Immature natural killer cell (primary cell): Measurements from ENCODE around the gene ZNF777. TPM values are rescaled to one million over a fixed set of nuclear protein-coding genes. Genes with fewer than 3 reads are reported as not detected.

Experiments used
- DNase-seq, 3 donors: peaks; one replicate each; pipeline ENCODE4 v3.0.0; 2022; ENCODE audit warnings: mixed read lengths in 1 of 3
- H3K27ac Mint-ChIP-seq, 6 donors: one replicate each; pipeline ENCODE4 v1.8.0; 2020; ENCODE audit warnings: mixed read lengths in 6 of 6, mild to moderate bottlenecking in 5 of 6, inconsistent platforms in 4 of 6, moderate library complexity in 3 of 6
- H3K27me3 Mint-ChIP-seq, 3 donors: one replicate each; pipeline ENCODE4 v1.8.0; 2020 to 2021; ENCODE audit warnings: low read depth in 3 of 3, mild to moderate bottlenecking in 3 of 3, mixed read lengths in 3 of 3, moderate library complexity in 3 of 3, inconsistent platforms in 1 of 3
- H3K36me3 Mint-ChIP-seq, 3 donors: one replicate each; pipeline ENCODE4 v1.8.0; 2020; ENCODE audit warnings: mixed read lengths in 3 of 3, inconsistent platforms in 2 of 3, mild to moderate bottlenecking in 2 of 3
- H3K4me1 Mint-ChIP-seq, 2 donors: one replicate each; pipeline ENCODE4 v1.8.0; 2020; ENCODE audit warnings: inconsistent platforms in 2 of 2, mild to moderate bottlenecking in 2 of 2, mixed read lengths in 2 of 2, moderate library complexity in 1 of 2
- H3K4me3 Mint-ChIP-seq, 5 donors: one replicate each; pipeline ENCODE4 v1.8.0; 2020; ENCODE audit warnings: mild to moderate bottlenecking in 5 of 5, mixed read lengths in 5 of 5, inconsistent platforms in 3 of 5, moderate library complexity in 3 of 5
- H3K9me3 Mint-ChIP-seq, 6 donors: one replicate each; pipeline ENCODE4 v1.8.0; 2020; ENCODE audit warnings: mild to moderate bottlenecking in 6 of 6, mixed read lengths in 6 of 6, inconsistent platforms in 4 of 6, moderate library complexity in 3 of 6
- polyA plus RNA-seq, 3 donors: library from polyadenylated mRNA; unstranded; fragments of 300-500 nt; fragmentation: Illumina TruSeq; gene quantifications; one replicate each; pipeline ENCODE4 v1.2.3, GENCODE V29; 2021

Gene ZNF777
- polyA plus RNA-seq = 1 to 10 TPM in 1 of 3 donors, under 1 TPM in 2; 0.05 to 2.2 (median 0.70) TPM

DNA sequence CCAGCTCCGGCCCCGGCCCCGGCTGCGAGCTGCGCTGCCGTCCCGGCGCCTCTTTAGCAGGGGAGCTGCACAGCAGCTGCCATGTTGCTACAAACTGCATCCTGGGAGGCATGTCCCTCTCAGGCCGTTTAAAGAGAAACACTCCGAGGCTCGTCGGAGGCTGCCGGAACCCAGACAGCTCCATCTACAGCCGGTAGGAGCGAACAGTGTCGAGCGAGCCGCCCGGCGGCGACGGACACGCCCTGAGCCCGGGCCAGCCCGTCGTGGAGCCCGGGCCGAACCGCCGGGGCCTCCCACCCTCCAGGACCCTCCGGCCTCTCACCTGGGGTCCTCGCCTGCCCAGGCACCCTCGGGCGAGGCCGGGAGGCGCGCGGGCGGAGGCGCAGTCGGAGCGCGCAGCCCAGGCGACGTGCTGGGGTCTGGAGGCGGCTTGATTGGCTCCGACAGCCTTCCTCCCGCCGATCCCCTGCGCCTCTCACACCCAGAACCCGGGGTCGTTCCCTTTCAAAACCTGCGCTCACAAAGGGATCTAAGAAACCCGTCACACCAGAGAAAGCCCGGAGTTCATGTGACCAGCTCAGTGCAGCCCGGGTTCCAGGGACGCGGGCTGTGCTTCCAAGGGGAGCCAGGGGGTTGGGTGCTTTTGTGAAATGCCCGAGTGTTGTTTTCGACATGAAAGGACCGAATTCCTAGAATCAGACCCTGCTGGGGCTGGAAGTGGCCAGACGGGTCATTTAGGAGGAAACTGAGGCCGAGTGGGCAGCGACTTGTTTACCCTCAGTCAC lies at the start of gene ZNF777:
TSS of gene ZNF777 (minus strand) at position 570 of the 785 bp plus-strand sequence. CDS start 5,040 bp downstream, outside the sequence.
- DNase-seq = peak; percentile 73 to 80 (median 75)
- peak within 1 kb of the TSS; percentile 77 to 89 (median 87) for H3K4me3 Mint-ChIP-seq
- H3K27ac Mint-ChIP-seq = peak within 1 kb of the TSS in 5 of 6 donors; percentile 51 to 86 (median 81)
- H3K4me1 Mint-ChIP-seq = peaks cover 25 to 37% of the 10 kb centered on the region in 2 donors
- H3K36me3 Mint-ChIP-seq = peaks cover 0 to 4% (median 0%) of the 10 kb centered on the region in 3 donors
- H3K27me3 Mint-ChIP-seq = peaks cover 0 to 2% (median 0%) of the 10 kb centered on the region in 3 donors
- no peaks in the 10 kb centered on the region for H3K9me3 Mint-ChIP-seq

DNA sequence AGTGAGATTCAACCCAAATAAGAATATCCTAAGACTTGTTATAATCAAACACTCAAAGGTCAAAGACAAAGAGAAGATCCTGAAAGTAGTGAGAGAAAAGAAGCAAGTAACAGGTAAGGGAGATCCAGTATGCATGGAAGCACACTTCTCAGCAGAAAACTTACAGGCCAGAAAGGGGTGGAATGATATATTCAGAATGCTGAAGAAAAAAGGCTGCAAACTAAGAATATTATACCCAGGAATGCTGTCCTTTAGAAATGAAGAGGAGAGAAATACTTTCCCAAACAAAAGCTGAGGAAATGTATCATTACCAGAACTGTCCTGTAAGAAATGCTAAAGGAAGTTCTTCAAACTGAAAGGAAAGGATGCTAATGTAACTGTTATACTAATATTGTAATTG lies 49.4 kb upstream of the ZNF777 start:
- Mint-ChIP-seq H3K27ac (no peak overlapping the region), H3K4me3 (no peak overlapping the region), H3K4me1 (no peaks in the 10 kb centered on the region), H3K36me3 (peaks cover 9 to 10% (median 10%) of the 10 kb centered on the region in 3 donors), H3K27me3 (peaks cover 4 to 10% (median 8%) of the 10 kb centered on the region in 3 donors), H3K9me3 (peaks cover 21 to 70% (median 43%) of the 10 kb centered on the region in 6 donors)
- no peak for DNase-seq

DNA sequence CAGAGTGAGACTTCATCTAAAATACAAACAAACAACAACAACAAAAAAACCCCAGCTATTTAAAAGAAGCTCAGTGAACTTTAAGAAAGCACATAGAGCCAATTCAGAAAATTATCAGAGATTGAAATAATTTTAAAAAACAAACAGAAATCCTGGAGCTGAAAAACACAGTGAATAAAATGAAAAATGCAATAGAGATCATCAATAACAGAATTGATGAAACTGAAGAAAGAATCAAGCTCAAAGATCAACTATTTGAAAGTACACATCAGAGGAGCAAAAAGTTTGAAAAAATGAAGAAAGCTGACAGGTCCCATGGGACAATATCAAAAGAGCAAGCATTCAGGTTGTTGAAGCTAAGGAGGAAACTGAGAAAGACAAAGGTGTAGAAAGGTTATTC lies 48.9 kb upstream of the ZNF777 start:
- no peak for DNase-seq
- H3K36me3 Mint-ChIP-seq = peaks cover 7 to 14% (median 12%) of the 10 kb centered on the region in 3 donors
- peak overlapping the region in 1 of 5 donors; percentile 4 for H3K4me3 Mint-ChIP-seq
- peaks cover 6 to 10% (median 8%) of the 10 kb centered on the region in 3 donors for H3K27me3 Mint-ChIP-seq
- H3K27ac Mint-ChIP-seq = no peak overlapping the region
- H3K9me3 Mint-ChIP-seq = peaks cover 24 to 71% (median 45%) of the 10 kb centered on the region in 6 donors
- H3K4me1 Mint-ChIP-seq = no peaks in the 10 kb centered on the region

DNA sequence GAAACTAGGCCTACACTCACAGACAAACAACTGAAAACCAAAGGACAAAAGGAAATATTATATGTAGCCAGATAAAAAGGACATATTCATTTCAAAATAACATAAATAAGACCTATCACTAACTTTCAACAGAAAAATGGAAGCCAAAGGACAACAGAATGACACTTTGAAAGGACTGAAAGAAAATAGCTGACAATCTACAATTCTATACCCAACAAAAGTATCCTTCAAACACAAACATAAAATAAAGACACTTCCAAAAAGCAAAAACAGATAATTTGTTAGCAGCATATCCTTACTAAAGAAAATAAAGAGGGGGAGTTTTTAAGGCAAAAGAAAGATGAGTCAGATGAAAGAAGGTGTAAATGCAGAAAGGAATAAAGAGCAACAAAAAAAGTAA lies 44.7 kb upstream of the ZNF777 start:
- DNase-seq = no peak
- no peak overlapping the region for H3K4me3 Mint-ChIP-seq
- H3K27me3 Mint-ChIP-seq = peaks cover 6 to 8% (median 6%) of the 10 kb centered on the region in 3 donors
- peaks cover 13 to 32% (median 22%) of the 10 kb centered on the region in 6 donors for H3K9me3 Mint-ChIP-seq
- peaks cover 4 to 14% (median 7%) of the 10 kb centered on the region in 3 donors for H3K36me3 Mint-ChIP-seq
- peaks cover 4 to 6% of the 10 kb centered on the region in 2 donors for H3K4me1 Mint-ChIP-seq
- no peak overlapping the region for H3K27ac Mint-ChIP-seq

DNA sequence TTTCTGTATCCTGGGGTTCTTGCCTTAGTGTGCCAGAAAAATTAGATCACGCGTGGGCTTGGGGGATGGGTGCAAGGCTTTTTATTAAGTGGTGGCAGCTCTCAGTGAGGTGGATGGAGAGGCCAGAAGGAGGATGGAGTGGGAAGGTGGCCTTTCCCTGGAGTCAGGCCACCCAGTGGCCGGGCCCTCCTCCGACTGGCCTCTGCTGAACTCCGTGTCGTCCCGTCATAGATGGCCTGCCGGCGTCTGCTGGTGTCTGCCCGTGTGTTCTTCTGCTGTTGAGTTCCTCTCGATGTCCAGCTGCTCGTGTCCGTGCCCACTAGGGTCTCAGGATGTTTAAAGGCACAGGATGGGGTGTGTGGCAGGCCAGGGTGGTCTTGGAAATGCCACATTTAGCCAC lies 40.8 kb upstream of the ZNF777 start:
- no peak for DNase-seq
- Mint-ChIP-seq H3K4me3 (no peak overlapping the region), H3K4me1 (peaks cover 20 to 27% of the 10 kb centered on the region in 2 donors), H3K27ac (no peak overlapping the region), H3K36me3 (peaks cover 3 to 9% (median 4%) of the 10 kb centered on the region in 3 donors), H3K27me3 (peaks cover 5 to 10% (median 5%) of the 10 kb centered on the region in 3 donors), H3K9me3 (peaks cover 0 to 15% (median 5%) of the 10 kb centered on the region in 6 donors)

DNA sequence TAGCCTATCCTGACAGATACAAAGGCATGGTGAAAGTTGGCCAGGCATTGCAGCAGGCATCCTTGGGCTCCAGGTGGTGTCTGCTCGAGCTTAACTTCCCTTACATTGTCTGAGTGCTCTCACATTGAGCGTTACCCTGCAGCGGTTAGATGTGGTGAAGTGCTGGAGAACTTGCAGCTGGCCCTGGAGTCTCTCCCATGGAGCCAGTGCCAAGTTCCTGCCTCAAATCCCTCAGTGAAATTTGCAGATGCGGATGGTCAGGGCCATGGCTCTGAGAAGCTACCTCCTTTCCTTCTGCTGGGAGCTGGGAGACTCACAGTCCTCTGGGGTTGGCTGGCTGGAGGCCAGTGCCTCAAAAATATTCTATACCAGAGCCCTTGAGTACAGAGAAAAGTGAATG lies 40.0 kb upstream of the ZNF777 start:
- H3K36me3 Mint-ChIP-seq = peaks cover 3 to 9% (median 4%) of the 10 kb centered on the region in 3 donors
- peak overlapping the region in 2 of 6 donors; percentile 17 to 31 for H3K27ac Mint-ChIP-seq
- H3K9me3 Mint-ChIP-seq = peaks cover 0 to 10% (median 4%) of the 10 kb centered on the region in 6 donors
- no peak overlapping the region for H3K4me3 Mint-ChIP-seq
- H3K4me1 Mint-ChIP-seq = peaks cover 28 to 35% of the 10 kb centered on the region in 2 donors
- peaks cover 5 to 10% (median 5%) of the 10 kb centered on the region in 3 donors for H3K27me3 Mint-ChIP-seq
- DNase-seq = no peak

DNA sequence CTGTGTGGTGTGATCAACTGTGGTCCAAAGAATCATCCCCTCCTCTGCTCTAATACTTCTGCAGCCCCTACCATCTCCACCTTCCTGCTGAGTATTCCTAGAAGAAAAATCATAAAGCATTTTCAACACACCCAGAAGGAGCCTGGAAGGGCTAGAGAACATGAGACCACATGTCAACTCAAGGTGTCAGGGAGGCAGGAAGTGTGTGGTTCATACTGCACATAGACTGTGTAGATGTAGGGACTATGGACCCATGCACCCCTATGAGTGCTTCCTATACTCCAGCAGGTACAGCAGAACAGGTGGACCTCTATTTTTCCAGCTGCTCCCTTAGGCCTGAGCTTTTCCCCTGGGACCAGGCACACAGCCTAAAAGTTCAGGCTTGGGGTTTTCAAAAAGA lies 39.3 kb upstream of the ZNF777 start:
- peak overlapping the region in 4 of 6 donors; percentile 18 to 67 (median 35) for H3K27ac Mint-ChIP-seq
- DNase-seq = peak in 2 of 3 donors; percentile 16 to 17

DNA sequence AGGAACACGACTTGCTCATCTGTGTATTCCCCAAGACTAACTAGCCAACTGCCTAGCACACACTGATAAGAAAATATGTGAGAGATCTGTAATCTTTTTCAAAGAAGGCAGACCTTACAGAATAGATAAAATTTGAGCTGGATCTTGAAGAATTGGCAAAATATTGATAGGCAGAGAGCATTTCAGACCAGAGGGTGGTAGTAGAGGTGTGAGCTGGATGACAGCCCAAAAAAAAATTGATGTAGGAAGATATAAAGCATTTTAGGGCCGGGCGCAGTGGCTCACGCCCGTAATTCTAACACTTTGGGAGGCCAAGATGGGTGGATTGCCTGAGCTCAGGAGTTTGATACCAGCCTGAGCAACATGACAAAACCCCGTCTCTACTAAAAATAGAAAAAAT lies 37.9 kb upstream of the ZNF777 start:
- no peaks in the 10 kb centered on the region for H3K9me3 Mint-ChIP-seq
- H3K4me1 Mint-ChIP-seq = peaks cover 37 to 51% of the 10 kb centered on the region in 2 donors
- no peak overlapping the region for H3K27ac Mint-ChIP-seq
- peak overlapping the region in 3 of 5 donors; percentile 6 to 75 (median 9) for H3K4me3 Mint-ChIP-seq
- peaks cover 0 to 2% (median 0%) of the 10 kb centered on the region in 3 donors for H3K36me3 Mint-ChIP-seq
- peaks cover 2 to 7% (median 5%) of the 10 kb centered on the region in 3 donors for H3K27me3 Mint-ChIP-seq
- DNase-seq = no peak

More for the DNA sequence above, 39.3 kb upstream of the ZNF777 start:
- Mint-ChIP-seq H3K4me1 (peaks cover 34 to 42% of the 10 kb centered on the region in 2 donors), H3K27me3 (peaks cover 2 to 7% (median 7%) of the 10 kb centered on the region in 3 donors), H3K9me3 (peaks cover 0 to 4% (median 3%) of the 10 kb centered on the region in 6 donors), H3K36me3 (peaks cover 0 to 4% (median 4%) of the 10 kb centered on the region in 3 donors), H3K4me3 (peak overlapping the region in 4 of 5 donors; percentile 3 to 42 (median 28))

DNA sequence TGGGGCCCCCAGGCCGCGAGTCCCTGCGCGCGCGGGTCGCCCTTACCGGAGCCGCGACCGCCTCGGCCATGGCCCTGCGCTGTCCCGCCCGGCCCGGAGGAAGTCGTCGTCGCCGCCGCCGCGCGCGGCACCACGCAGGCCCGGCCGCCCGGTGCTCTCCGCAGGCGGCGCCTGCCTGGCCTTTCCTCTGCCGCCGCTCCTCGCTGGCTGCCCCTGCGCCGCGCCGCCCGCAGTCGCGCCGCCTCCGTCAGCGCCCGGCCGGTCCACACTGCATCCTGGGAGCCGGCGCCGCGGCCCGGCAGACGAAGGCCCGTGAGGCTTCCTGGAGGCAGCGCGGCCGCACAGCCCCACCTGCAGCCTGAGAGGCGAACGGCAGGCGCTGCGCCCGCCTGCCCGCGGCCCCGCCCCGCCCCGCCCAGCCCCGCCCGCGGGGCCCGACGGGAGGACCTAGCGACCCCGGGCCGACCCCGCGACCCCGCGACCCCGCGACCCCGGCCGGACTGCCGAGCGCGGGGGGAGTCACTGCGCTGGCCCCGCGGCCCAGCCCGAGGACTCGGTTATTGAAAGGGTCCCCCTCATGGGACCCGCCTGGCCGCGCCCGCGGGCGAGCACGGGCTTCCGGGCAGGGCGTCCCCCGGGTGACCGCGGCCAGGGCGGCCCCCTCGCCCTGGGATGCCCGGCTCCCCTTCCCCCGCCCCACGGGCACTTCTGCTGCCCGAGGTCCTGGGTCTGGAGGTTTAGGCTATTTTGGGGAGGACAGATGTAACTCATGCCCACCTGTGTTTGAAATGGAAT lies 36.8 kb upstream of the ZNF777 start, which contains the start of gene ZNF746:
TSS of gene ZNF746 (minus strand) at position 343 of the 795 bp plus-strand sequence. CDS start at position 70, 273 bp downstream.
- DNase-seq = peak; percentile 80 to 84 (median 82)
- Mint-ChIP-seq H3K27me3 (peaks cover 2 to 5% (median 5%) of the 10 kb centered on the region in 3 donors), H3K4me3 (peak within 1 kb of the TSS; percentile 92 to 97 (median 94)), H3K27ac (peak within 1 kb of the TSS; percentile 88 to 97 (median 94)), H3K4me1 (peaks cover 37 to 51% of the 10 kb centered on the region in 2 donors), H3K9me3 (no peaks in the 10 kb centered on the region), H3K36me3 (peaks cover 4 to 8% (median 6%) of the 10 kb centered on the region in 3 donors)

DNA sequence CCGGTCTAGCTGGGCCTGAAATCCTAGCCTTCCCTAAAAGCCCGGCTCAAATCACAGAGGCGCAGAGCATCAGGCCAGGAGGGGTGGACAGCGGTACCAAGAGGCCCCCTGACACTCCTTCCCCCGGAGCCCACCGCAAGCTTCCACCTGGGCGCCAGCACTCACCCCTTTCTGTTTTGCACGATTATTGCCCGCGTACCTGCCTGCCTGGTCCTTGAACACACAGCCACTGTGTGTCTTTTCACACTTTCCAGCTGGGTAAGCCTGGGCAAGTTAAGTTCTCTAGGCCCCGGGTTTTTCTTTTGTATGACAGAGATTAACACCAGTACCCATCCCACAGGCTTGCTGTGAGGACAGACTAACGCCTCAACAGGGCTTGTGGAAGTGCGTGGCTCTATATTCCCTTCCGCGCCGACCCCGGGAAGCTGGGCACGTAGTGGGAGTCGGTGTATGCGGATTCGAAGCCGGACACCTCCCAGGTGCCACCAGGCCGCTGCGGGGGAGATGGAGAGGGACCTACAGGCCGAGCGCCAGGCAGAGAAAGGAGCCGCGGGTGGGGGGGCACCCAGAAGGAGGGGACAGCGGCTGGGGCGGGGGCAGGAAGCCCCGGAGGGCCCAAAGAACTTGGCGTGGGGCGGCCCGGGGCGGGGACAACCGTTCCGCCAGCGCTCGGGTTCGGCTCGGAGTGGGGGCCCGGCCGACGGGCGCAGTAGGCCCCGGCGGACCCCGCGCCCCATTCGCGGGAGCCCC lies 36.0 kb upstream of the ZNF777 start:
- Mint-ChIP-seq H3K36me3 (peaks cover 4 to 14% (median 9%) of the 10 kb centered on the region in 3 donors), H3K9me3 (no peaks in the 10 kb centered on the region), H3K4me1 (peaks cover 37 to 51% of the 10 kb centered on the region in 2 donors), H3K27me3 (peaks cover 2 to 5% (median 5%) of the 10 kb centered on the region in 3 donors), H3K27ac (peak overlapping the region; percentile 88 to 97 (median 94)), H3K4me3 (peak overlapping the region; percentile 92 to 97 (median 94))
- DNase-seq = peak; percentile 48 to 60 (median 55)

DNA sequence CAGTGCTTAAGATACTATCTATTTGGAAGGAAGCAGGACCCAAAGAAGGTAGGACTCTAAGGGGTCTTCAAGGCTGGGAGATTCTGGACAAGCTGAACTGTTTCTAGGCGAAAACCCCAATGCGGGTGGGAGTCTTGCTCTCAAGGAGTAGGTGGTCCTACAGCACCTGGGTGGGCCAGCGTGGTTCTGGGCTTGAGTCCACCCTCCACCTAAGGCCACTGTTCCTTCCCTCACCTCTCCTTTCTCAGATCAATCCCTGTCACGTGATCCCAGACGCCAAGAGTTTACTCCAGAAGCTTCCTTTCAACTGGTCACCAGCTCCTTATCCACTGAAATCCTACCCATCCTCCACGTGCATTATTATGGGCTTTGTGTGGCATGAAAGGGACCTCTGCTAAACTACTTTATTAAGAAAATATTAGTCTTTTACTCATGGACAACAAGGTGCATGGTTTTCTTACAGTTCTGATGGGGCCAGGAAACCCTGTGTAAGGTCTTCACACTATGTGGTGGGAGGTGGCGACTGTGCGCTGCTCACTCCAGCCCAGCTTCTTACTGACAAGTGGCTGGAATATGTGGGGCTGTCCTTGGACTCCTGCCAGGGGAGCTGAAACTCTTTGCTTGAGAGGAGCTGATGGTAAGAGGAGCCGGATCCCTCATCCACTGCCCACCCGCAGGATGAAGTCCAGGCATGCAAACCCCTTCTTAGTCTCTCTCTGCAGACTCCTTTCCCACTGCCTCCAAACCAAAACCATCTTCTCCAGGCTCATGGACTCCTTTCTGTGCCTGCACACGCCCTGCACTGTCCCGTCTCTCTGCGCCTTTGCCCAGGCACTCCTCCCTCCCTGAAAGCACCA lies 35.2 kb upstream of the ZNF777 start:
- Mint-ChIP-seq H3K9me3 (no peaks in the 10 kb centered on the region), H3K27me3 (peaks cover 2 to 5% (median 4%) of the 10 kb centered on the region in 3 donors), H3K4me3 (peak overlapping the region; percentile 92 to 97 (median 94)), H3K36me3 (peaks cover 7 to 20% (median 12%) of the 10 kb centered on the region in 3 donors), H3K27ac (peak overlapping the region; percentile 78 to 97 (median 92)), H3K4me1 (peaks cover 37 to 50% of the 10 kb centered on the region in 2 donors)
- no peak for DNase-seq
